Osteocyte (in vitro differentiated cells): ENCODE measurements around the gene TSPAN32. TPM values are rescaled to one million over a fixed set of nuclear protein-coding genes. Genes with fewer than 3 reads are reported as not detected.
A peak's percentile ranks its signal among the peaks of the same experiment; 100 is the strongest.

Experiments used
- DNase-seq: peaks from one replicate; pipeline ENCODE4 v3.0.0; 2021; ENCODE audit warnings: mixed read lengths; ENCODE audit not compliant: unreplicated experiment; ENCODE audit errors: extremely low spot score
- H3K27ac Mint-ChIP-seq: one replicate; pipeline ENCODE4 v1.8.0; 2021; ENCODE audit warnings: mild to moderate bottlenecking, mixed read lengths; ENCODE audit not compliant: unreplicated experiment
- H3K27me3 Mint-ChIP-seq: one replicate; pipeline ENCODE4 v1.8.0; 2021; ENCODE audit warnings: mixed read lengths; ENCODE audit not compliant: unreplicated experiment
- H3K36me3 Mint-ChIP-seq: one replicate; pipeline ENCODE4 v1.8.0; 2021; ENCODE audit warnings: mixed read lengths; ENCODE audit not compliant: unreplicated experiment
- H3K4me1 Mint-ChIP-seq: one replicate; pipeline ENCODE4 v1.8.0; 2021; ENCODE audit warnings: mixed read lengths; ENCODE audit not compliant: unreplicated experiment
- H3K4me3 Mint-ChIP-seq: one replicate; pipeline ENCODE4 v1.8.0; 2021; ENCODE audit warnings: mild to moderate bottlenecking, moderate library complexity, mixed read lengths; ENCODE audit not compliant: unreplicated experiment
- H3K9me3 Mint-ChIP-seq: one replicate; pipeline ENCODE4 v1.8.0; 2021; ENCODE audit warnings: mixed read lengths; ENCODE audit not compliant: unreplicated experiment
- total RNA-seq: library from RNA; stranded (reverse); gene quantifications from 2 replicates; pipeline ENCODE4 v1.2.1, GENCODE V29; 2021
- TF ChIP-seq, protein P1 (sequence below): fragments of 200-600 bp; sonication (generic); IDR thresholded peaks from 2 replicates; pipeline ENCODE4 v1.5.0; 2021; ENCODE audit warnings: antibody characterized with exemption, mild to moderate bottlenecking, moderate library complexity

Gene TSPAN32
- total RNA-seq, 1 donor from 2014 or later: 1.2 TPM

DNA sequence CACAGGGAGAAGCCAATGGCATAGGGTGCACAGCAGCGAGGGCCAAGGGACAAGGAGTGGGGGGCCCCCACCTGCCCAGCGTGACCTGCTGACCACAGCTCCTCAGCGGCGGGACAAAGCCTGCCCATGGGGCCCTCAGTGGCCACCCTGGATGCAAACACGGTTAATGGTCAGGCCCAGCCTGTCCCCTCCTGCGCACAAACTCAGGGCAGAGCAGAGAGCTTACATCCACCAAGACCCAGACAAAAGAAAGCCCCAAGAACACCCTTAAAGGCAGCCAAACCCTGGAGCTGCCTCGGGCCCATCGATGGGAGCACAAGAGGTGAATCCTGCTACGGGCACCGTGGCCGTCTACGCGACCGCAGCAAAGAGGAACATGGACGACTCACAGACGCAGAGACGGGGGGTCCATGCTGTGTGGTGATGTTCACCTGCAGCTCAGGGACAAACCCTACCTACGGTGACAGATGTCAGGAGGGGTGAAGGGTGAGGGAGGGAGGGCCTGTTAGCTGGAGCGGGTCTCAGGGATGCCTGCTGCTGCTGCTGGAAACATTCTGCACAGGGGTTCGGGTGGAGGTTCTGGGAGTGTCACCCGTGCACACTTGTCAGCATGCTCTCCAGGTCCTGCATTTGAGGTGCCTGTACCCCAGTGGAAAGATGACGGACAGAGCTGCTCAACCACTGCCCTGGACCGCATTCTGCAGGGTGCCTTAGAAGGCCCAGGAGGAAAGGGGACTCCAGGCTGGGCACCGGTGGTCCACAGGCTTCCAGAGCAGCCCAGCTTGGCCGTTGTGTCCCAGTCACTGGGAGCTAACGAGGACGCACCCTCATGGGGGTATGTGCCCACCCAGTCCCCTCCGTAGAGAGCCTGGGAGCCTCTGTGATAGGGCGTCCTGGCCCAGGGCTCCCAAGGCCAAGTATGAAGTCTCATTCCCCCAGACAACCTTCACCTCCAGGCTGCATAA is 43.0 kb upstream of the TSPAN32 start:
- TF ChIP-seq, protein P1, sequence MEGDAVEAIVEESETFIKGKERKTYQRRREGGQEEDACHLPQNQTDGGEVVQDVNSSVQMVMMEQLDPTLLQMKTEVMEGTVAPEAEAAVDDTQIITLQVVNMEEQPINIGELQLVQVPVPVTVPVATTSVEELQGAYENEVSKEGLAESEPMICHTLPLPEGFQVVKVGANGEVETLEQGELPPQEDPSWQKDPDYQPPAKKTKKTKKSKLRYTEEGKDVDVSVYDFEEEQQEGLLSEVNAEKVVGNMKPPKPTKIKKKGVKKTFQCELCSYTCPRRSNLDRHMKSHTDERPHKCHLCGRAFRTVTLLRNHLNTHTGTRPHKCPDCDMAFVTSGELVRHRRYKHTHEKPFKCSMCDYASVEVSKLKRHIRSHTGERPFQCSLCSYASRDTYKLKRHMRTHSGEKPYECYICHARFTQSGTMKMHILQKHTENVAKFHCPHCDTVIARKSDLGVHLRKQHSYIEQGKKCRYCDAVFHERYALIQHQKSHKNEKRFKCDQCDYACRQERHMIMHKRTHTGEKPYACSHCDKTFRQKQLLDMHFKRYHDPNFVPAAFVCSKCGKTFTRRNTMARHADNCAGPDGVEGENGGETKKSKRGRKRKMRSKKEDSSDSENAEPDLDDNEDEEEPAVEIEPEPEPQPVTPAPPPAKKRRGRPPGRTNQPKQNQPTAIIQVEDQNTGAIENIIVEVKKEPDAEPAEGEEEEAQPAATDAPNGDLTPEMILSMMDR: no peak
- peak; percentile 78 for DNase-seq
- Mint-ChIP-seq H3K4me1 (no peaks in the 10 kb centered on the region), H3K27me3 (peaks cover 20% of the 10 kb centered on the region), H3K36me3 (no peaks in the 10 kb centered on the region), H3K27ac (no peak overlapping the region), H3K9me3 (no peaks in the 10 kb centered on the region), H3K4me3 (no peak overlapping the region)

DNA sequence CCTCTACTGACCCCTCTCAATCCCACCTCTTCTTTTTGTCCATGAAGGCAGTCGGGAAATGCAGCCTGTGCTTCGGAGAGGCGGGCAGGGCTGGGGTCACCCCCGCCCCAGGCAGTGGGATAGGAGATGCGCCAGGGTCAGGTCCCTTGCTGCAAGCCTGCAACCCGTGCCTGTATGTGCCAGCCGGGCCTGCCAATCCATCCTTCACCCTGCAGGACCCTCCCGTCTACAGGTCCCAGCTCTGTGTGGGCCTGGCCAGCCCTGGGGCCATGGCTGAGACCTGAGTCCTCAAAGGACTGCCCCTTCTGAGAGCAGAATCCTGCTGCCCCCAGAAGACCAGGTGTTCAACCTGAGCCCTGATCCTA is 42.4 kb upstream of the TSPAN32 start:
- no peaks in the 10 kb centered on the region for H3K36me3 Mint-ChIP-seq
- H3K4me1 Mint-ChIP-seq: no peaks in the 10 kb centered on the region
- TF ChIP-seq, protein P1: no peak
- H3K4me3 Mint-ChIP-seq: no peak overlapping the region
- H3K9me3 Mint-ChIP-seq: no peaks in the 10 kb centered on the region
- no peak overlapping the region for H3K27ac Mint-ChIP-seq
- peaks cover 18% of the 10 kb centered on the region for H3K27me3 Mint-ChIP-seq
- peak; percentile 80 for DNase-seq

DNA sequence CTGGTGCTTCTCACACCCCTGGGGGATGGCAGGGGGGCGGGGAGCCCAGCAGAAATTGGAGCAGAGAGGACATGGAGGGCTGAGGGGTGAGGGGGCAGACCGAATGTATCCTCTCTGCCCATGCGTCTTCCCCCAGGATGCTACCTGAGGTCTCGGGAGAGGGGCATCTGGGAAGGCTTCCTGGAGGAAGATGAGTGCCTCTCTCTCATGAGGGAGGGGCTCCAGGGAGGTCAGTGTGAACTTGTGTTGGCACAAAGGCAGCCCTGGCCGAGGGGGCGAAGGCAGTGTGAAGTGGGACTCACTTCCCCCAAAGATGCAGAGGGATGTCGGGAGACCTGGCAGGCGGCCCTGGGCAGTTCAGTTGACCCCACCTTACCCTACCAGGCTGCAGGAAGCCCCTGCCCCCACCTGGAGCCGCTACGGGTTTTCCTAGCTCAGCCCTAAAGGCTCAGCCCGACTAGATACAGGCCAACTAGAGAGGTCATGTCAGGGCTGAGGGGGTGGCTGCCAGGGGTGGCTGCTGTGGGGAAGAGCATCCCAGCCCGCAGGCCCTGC is 41.8 kb upstream of the TSPAN32 start:
- Mint-ChIP-seq H3K4me1 (no peaks in the 10 kb centered on the region), H3K27ac (no peak overlapping the region), H3K36me3 (no peaks in the 10 kb centered on the region), H3K27me3 (peaks cover 17% of the 10 kb centered on the region), H3K9me3 (no peaks in the 10 kb centered on the region), H3K4me3 (no peak overlapping the region)
- peak; percentile 81 for DNase-seq
- TF ChIP-seq, protein P1: no peak

DNA sequence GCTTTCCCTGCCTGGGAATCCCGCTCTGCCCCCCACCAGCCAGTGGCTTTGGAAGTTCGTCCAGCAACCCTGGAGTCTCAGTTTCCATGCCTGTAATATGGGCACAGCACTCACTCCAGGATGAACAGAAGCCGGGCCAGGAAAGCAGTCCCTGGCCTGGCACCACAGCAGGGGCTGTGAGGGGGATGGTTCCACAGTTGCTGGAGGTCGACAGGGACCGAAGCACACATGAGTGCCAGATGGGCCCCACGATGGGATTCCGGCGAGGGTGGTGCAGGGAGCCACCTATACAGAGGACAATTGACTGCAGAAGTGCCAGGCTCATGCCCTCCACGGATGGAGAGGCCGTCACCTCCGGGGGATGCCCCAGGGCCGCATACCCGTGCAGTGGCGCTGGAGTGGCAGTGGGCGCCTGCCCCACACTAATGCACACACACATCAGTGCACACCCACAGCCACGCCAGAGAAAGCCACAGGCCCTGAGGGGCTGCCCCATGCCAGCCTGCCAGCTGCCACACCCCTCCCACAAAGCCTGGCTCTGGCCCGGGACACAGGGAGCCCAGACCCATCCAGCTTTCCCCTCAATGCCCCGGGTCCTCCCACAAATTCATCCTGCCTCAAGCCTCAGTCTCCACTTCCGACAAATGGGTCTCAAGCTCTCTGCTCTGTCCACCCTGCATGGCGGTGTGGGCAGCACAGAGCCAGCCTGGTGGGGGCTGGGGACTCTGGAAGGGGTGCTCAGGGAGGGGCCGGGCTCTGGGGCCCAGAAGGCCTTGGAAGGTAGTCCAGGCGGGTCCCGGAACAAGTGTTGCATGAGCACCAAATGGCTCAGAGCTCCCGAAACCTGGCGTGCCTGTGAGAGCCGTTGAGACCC is 41.1 kb upstream of the TSPAN32 start:
- no peaks in the 10 kb centered on the region for H3K36me3 Mint-ChIP-seq
- peaks cover 19% of the 10 kb centered on the region for H3K27me3 Mint-ChIP-seq
- H3K9me3 Mint-ChIP-seq: no peaks in the 10 kb centered on the region
- TF ChIP-seq, protein P1: no peak
- H3K4me1 Mint-ChIP-seq: no peaks in the 10 kb centered on the region
- H3K27ac Mint-ChIP-seq: no peak overlapping the region
- H3K4me3 Mint-ChIP-seq: no peak overlapping the region
- DNase-seq: no peak
